LNCaP clone FGC (cell line): ENCODE measurements around the gene APC2.

Experiments
- DNase-seq: peaks from one replicate; pipeline ENCODE4 v3.0.0-alpha.2; 2011; ENCODE audit warnings: low read depth
- H3K4me3 ChIP-seq: 2 replicates; pipeline ENCODE4 v1.5.1; 2011; ENCODE audit warnings: mild to moderate bottlenecking, low read depth, low read length, control low read depth
- CTCF ChIP-seq: IDR thresholded peaks from 2 replicates; pipeline ENCODE4 v1.5.1; 2012; ENCODE audit warnings: mild to moderate bottlenecking; ENCODE audit not compliant: control insufficient read depth, insufficient read depth; ENCODE audit errors: extremely low read depth

Gene APC2

GRCh38 chr19:1422360-1422759 lies 27.6 kb upstream of the APC2 start:
- no peak overlapping the region for H3K4me3 ChIP-seq
- TF ChIP-seq CTCF, result no peak
- DNase-seq, result no peak

GRCh38 chr19:1422943-1423342 lies 27.0 kb upstream of the APC2 start:
- TF ChIP-seq CTCF, result no peak
- no peak for DNase-seq
- H3K4me3 ChIP-seq, result no peak overlapping the region

GRCh38 chr19:1423436-1424191 lies 26.3 kb upstream of the APC2 start:
- TF ChIP-seq CTCF, result no peak
- H3K4me3 ChIP-seq, result no peak overlapping the region
- DNase-seq, result no peak

GRCh38 chr19:1424192-1424955 lies 25.5 kb upstream of the APC2 start:
- DNase-seq, result no peak
- H3K4me3 ChIP-seq, result no peak overlapping the region
- no peak for TF ChIP-seq CTCF

- no peak overlapping the region for H3K4me3 ChIP-seq
- TF ChIP-seq CTCF, result no peak
- DNase-seq, result no peak
Observed at GRCh38 chr19:1425102-1425837, 24.7 kb upstream of the APC2 start.

- TF ChIP-seq CTCF, result no peak
- no peak overlapping the region for H3K4me3 ChIP-seq
- DNase-seq, result no peak
Observed at GRCh38 chr19:1425902-1426301, 24.0 kb upstream of the APC2 start.
